Transverse colon (tissue), 3 donors: ENCODE measurements around the gene MAMDC2.

Source experiments
- EP300 ChIP-seq: sonication (generic); formaldehyde crosslinking; IDR thresholded peaks from one replicate; pipeline ENCODE4 v1.6.1; 2017; ENCODE audit warnings: antibody characterized with exemption, low read depth
- TF ChIP-seq, protein P1 (sequence below), 5 experiments: fragments of 200-600 bp in 3 of 5; fragments of 450-650 bp in 2 of 5; sonication (generic) in 3 of 5; IDR thresholded peaks; 1 replicate in 2 of 5; 2 replicates in 3 of 5; pipeline ENCODE4 v1.5.1; 2016 to 2017; ENCODE audit warnings: antibody characterized with exemption in 5 of 5, inconsistent platforms in 3 of 5, mild to moderate bottlenecking in 2 of 5, moderate library complexity in 1 of 5

DNA sequence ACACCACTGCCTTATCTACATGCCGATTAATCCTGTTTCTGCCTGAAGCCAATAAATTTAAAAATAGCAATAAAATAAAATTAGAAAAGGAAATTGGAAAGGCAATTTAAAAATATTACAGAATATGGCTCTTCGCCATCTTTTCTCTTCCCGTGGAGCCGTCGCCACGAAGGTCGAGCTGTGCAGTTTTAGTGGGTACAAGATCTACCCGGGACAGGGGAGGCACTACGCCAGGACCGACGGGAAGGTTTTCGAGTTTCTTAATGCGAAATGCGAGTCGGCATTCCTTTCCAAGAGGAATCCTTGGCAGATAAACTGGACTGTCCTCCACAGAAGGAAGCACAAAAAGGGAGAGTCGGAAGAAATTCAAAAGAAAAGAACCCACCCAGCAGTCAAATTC lies 173.4 kb downstream of the MAMDC2 start:
- TF ChIP-seq, protein P1, sequence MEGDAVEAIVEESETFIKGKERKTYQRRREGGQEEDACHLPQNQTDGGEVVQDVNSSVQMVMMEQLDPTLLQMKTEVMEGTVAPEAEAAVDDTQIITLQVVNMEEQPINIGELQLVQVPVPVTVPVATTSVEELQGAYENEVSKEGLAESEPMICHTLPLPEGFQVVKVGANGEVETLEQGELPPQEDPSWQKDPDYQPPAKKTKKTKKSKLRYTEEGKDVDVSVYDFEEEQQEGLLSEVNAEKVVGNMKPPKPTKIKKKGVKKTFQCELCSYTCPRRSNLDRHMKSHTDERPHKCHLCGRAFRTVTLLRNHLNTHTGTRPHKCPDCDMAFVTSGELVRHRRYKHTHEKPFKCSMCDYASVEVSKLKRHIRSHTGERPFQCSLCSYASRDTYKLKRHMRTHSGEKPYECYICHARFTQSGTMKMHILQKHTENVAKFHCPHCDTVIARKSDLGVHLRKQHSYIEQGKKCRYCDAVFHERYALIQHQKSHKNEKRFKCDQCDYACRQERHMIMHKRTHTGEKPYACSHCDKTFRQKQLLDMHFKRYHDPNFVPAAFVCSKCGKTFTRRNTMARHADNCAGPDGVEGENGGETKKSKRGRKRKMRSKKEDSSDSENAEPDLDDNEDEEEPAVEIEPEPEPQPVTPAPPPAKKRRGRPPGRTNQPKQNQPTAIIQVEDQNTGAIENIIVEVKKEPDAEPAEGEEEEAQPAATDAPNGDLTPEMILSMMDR (IDR thresholded peaks at IDR 0.05), result no peak
- TF ChIP-seq EP300, result no peak
